Renal cortex interstitium (tissue), 11 donors: Measurements from ENCODE around the gene SSNA1. TPM values are rescaled to one million over a fixed set of nuclear protein-coding genes. Genes with fewer than 3 reads are reported as not detected.

ENCODE experiments used
- DNase-seq, 11 donors: peaks; one replicate each; pipeline ENCODE4 v3.0.0-alpha.2; 2013; ENCODE audit warnings: low read depth in 9 of 11, low spot score in 4 of 11; ENCODE audit errors: extremely low read depth in 1 of 11
- polyA plus RNA-seq, 3 donors: library from polyadenylated mRNA; unstranded; fragments of 120-200 nt; gene quantifications; one replicate each; pipeline ENCODE4 v1.2.1, GENCODE V29; 2013; ENCODE audit not compliant: insufficient read length in 3 of 3

The SSNA1 gene
- polyA plus RNA-seq, 3 donors = 36.9 to 62.9 (median 49.8) TPM

- DNase-seq = no peak
Measured at GRCh38 chr9:137147793-137148160, 40.7 kb upstream of the SSNA1 start.

GRCh38 chr9:137148242-137148641 is 40.2 kb upstream of the SSNA1 start:
- DNase-seq = no peak

- no peak for DNase-seq
Measured at GRCh38 chr9:137148661-137149060, 39.8 kb upstream of the SSNA1 start.

- no peak for DNase-seq
Measured at GRCh38 chr9:137149363-137149762, 39.1 kb upstream of the SSNA1 start.

- DNase-seq = no peak
Measured at GRCh38 chr9:137149942-137150616, 38.4 kb upstream of the SSNA1 start.

- no peak for DNase-seq
Measured at GRCh38 chr9:137150617-137151457, 37.6 kb upstream of the SSNA1 start.

GRCh38 chr9:137152844-137153405 is 35.6 kb upstream of the SSNA1 start:
- DNase-seq = no peak

GRCh38 chr9:137156567-137157375 is 31.7 kb upstream of the SSNA1 start:
- DNase-seq = no peak

- no peak for DNase-seq
Measured at GRCh38 chr9:137157618-137158415, 30.7 kb upstream of the SSNA1 start.

GRCh38 chr9:137158625-137159024 is 29.9 kb upstream of the SSNA1 start:
- no peak for DNase-seq

- no peak for DNase-seq
Measured at GRCh38 chr9:137159105-137160053, 29.1 kb upstream of the SSNA1 start.

- no peak for DNase-seq
Measured at GRCh38 chr9:137160054-137160425, 28.4 kb upstream of the SSNA1 start.

- no peak for DNase-seq
Measured at GRCh38 chr9:137160716-137161557, 27.5 kb upstream of the SSNA1 start.

GRCh38 chr9:137161558-137162486 is 26.7 kb upstream of the SSNA1 start:
- no peak for DNase-seq

GRCh38 chr9:137162505-137163364 is 25.7 kb upstream of the SSNA1 start:
- DNase-seq = no peak
